ENCODE data around the gene SMAGP.
"Not testable (repeated sequence)": the region's sequence is repeated elsewhere in the genome, so short reads cannot be mapped to it uniquely, and the experiment has no call there.

The SMAGP gene

DNA sequence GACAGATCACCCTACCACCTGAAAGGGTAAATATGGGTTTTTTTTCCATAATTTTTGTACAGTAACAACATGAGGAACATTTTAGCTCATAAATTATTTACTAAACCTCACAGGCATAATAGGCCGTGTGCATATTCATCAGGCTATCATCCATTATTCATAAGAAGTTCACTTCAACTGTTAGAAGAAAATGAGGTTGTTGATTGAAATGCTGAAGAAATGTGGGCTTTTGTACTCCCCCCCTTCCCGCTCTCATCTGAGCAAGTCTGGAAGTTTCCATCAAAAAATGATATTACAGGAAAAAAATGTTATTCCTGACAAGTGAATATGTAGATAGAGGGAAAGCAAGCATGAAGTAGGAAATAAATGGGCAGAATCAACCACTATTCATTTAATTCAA lies 44.4 kb downstream of the SMAGP start:
- H3K27me3 Mint-ChIP-seq: no peaks in the 10 kb centered on the region
- no peak overlapping the region for H3K4me3 Mint-ChIP-seq
- no peaks in the 10 kb centered on the region for H3K9me3 Mint-ChIP-seq
- ATAC-seq (replicated peaks) (no peak), DNase-seq (no peak)
- H3K4me1 Mint-ChIP-seq: no peaks in the 10 kb centered on the region
- peaks cover 0 to 4% of the 10 kb centered on the region in 2 donors for H3K36me3 Mint-ChIP-seq
- H3K27ac Mint-ChIP-seq: no peak overlapping the region

DNA sequence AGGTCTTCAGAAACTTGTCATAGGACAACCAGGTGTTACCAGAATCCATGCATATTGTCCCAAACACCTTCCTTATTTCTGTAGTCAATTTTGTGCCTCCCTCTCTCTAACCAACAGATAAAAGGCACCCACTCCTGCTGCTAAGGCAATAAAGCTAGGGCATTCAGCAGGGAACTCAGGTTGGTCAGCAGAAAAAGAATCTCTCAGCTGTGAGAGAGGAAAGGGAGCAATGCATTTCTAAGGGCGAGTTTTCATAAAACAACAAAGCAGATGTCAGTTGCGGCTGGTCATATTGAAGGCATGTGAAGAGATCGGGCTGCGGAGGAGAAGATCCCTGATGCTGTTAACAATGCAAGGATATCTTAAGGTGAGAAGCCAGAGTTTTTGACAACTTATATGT lies 45.0 kb downstream of the SMAGP start:
- H3K4me1 Mint-ChIP-seq: no peaks in the 10 kb centered on the region
- H3K4me3 Mint-ChIP-seq: no peak overlapping the region
- H3K9me3 Mint-ChIP-seq: no peaks in the 10 kb centered on the region
- H3K27ac Mint-ChIP-seq: no peak overlapping the region
- H3K36me3 Mint-ChIP-seq: peaks cover 0 to 4% of the 10 kb centered on the region in 2 donors
- ATAC-seq (replicated peaks): no peak
- DNase-seq: no peak
- H3K27me3 Mint-ChIP-seq: no peaks in the 10 kb centered on the region

DNA sequence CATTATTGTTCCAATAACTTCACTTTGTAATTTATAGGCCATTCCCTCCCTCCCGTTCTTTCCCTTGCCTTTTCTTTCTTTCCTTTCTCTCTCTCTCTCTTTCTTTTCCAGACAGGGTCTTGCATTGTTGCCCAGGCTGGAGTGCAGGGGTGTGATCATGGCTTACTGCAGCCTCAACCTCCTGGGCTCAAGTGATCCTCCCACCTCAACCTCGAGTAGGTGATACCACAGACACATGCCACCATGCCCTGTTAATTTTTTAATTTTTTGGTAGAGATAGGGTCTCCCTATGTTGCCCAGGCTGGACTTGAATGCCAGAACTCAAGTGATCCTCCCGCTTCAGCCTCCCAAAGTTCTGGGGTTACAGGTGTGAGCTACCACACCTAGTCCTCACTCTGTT lies 45.6 kb downstream of the SMAGP start:
- no peak for ATAC-seq (replicated peaks)
- Mint-ChIP-seq H3K27ac (no peak overlapping the region), H3K4me3 (no peak overlapping the region), H3K9me3 (no peaks in the 10 kb centered on the region), H3K4me1 (peaks cover 0 to under 1% of the 10 kb centered on the region in 2 donors), H3K36me3 (peaks cover 0 to 4% of the 10 kb centered on the region in 2 donors), H3K27me3 (no peaks in the 10 kb centered on the region)
- DNase-seq: no peak

DNA sequence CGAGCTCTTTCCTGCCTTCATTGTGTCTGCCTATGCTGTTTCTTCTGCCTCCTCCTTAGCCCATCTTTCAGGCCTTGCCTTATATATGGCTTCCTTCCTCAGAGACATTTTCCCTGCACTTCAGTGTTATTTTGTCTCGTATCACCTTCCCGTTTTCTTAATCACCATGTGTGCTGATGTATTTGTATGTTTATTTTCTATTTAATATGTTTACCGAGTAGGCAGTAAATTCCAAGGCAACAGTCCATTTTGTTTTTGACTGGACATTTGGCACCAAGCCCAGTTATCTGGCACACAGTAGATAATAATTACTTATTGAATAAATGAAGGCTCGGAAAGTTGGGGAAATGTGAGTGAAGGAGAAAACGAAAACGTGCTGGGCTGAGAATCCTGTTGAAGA lies 47.8 kb downstream of the SMAGP start:
- DNase-seq (no peak), ATAC-seq (replicated peaks) (no peak)
- Mint-ChIP-seq H3K4me1 (peaks cover 10 to 14% of the 10 kb centered on the region in 2 donors), H3K9me3 (no peaks in the 10 kb centered on the region), H3K27ac (no peak overlapping the region), H3K27me3 (no peaks in the 10 kb centered on the region), H3K4me3 (no peak overlapping the region), H3K36me3 (peaks cover 0 to 4% of the 10 kb centered on the region in 2 donors)

DNA sequence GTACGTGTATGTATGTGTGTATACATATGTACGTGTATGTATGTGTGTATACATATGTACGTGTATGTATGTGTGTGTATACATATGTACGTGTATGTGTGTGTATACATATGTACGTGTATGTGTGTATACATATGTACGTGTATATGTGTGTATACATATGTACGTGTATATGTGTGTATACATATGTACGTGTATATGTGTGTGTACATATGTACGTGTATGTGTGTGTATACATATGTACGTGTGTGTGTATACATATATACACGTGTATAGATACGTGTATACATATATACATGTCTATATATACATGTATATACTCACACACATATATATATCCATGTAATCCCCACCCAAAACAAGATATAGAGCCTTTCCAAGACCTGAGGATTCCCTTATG lies 50.4 kb downstream of the SMAGP start:
- ATAC-seq (replicated peaks); H3K4me3 Mint-ChIP-seq; H3K27ac Mint-ChIP-seq; H3K27me3 Mint-ChIP-seq; H3K9me3 Mint-ChIP-seq; H3K36me3 Mint-ChIP-seq; DNase-seq: not testable (repeated sequence)
- peaks cover 10 to 19% of the 10 kb centered on the region in 2 donors for H3K4me1 Mint-ChIP-seq

DNA sequence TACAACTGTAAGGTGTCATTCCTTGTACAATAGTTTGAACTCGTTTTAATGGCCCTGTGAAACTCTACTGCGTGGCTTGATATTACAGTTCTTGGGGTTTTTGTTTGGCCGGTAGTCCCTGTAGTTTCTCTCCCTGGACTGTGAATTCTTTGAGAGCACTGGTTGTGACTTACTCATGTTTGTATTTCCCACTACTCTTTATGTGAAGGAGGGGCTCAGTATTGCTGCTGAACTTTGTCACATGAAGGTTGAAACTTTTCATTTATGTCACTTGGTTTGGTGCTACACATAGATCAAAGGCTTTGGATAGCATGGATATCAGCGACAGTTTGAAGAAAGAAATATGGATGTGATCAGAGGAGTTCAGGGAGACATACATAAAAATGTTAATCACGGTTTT lies 50.9 kb downstream of the SMAGP start:
- Mint-ChIP-seq H3K27me3 (no peaks in the 10 kb centered on the region), H3K4me3 (no peak overlapping the region), H3K36me3 (peaks cover 2% of the 10 kb centered on the region in 2 donors), H3K9me3 (no peaks in the 10 kb centered on the region), H3K4me1 (peaks cover 11 to 21% of the 10 kb centered on the region in 2 donors), H3K27ac (no peak overlapping the region)
- ATAC-seq (replicated peaks) (no peak), DNase-seq (no peak)

DNA sequence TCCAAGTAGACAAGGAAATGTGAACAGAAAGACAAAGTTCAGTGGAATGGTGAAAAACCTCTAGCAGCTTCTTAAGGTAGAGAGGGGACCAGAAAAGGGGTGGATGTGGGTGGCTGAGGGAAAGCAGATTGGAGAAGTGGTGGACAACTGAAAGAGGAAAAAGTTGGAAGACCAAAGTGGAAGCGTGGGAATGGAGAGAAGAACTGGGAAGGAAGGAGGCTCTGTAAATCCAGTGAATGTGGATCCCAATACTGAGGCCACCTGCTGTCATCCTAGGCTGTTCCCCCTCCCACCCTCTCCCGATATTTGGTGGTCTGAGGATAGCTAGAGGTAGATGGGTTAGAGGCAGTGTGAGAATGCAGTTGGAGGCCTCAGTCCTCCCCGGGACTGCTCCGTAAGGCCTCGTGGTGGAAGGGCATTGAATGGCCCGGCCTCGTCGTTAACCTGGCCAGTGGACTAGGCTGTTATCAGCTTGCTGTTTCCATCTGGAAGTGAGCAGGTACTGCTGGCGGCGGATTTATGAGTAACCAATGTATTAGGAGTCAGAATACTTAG lies 51.5 kb downstream of the SMAGP start:
- ATAC-seq (replicated peaks) (no peak), DNase-seq (no peak)
- no peaks in the 10 kb centered on the region for H3K27me3 Mint-ChIP-seq
- H3K4me1 Mint-ChIP-seq: peaks cover 13 to 24% of the 10 kb centered on the region in 2 donors
- peak overlapping the region; percentile 97 for H3K27ac Mint-ChIP-seq
- peak overlapping the region; percentile 82 to 91 for H3K4me3 Mint-ChIP-seq
- peaks cover 4 to 5% of the 10 kb centered on the region in 2 donors for H3K36me3 Mint-ChIP-seq
- H3K9me3 Mint-ChIP-seq: no peaks in the 10 kb centered on the region

DNA sequence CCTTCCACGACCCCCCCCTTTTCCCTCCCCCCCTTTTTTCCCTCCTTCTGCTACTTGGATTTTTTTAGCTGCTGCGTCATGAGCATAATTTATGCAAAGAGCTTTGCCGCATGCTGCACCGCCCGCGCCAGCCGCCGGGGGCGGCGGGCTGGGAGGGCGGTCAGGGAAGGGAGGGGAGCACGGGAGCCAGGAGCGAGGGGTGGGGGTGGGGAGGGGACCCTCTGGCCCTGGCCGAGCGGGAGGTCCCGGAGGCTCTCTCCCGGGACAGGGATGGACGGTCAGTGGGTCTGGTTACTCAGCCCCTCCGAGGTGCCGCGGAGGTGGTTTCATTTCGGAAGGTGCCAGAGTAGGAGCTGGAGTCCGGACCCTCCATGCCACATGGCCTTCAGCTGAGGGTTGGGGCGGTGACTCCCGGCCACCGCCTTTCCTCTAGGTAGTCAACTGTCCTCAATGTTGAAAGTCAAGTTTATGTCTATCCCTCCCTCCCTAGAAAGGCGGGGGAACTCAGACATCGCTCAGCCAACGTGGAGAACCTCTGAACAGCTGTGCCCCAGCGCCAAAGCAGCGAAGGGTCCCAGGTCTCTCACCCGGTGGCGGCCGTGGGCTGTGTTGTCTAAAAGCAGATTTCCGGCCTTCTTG lies 52.1 kb downstream of the SMAGP start, which contains the start of gene POU6F1:
TSS of gene POU6F1 (minus strand) at position 95 of the 639 bp plus-strand sequence. CDS start 11,226 bp downstream, outside the sequence.
- H3K27ac Mint-ChIP-seq: peak within 1 kb of the TSS; percentile 97
- peaks cover 13 to 24% of the 10 kb centered on the region in 2 donors for H3K4me1 Mint-ChIP-seq
- ATAC-seq (replicated peaks) (peak; percentile 83 to 85), DNase-seq (peak; percentile 60)
- peak within 1 kb of the TSS; percentile 82 to 91 for H3K4me3 Mint-ChIP-seq
- peaks cover 4 to 5% of the 10 kb centered on the region in 2 donors for H3K36me3 Mint-ChIP-seq
- no peaks in the 10 kb centered on the region for H3K9me3 Mint-ChIP-seq
- no peaks in the 10 kb centered on the region for H3K27me3 Mint-ChIP-seq

DNA sequence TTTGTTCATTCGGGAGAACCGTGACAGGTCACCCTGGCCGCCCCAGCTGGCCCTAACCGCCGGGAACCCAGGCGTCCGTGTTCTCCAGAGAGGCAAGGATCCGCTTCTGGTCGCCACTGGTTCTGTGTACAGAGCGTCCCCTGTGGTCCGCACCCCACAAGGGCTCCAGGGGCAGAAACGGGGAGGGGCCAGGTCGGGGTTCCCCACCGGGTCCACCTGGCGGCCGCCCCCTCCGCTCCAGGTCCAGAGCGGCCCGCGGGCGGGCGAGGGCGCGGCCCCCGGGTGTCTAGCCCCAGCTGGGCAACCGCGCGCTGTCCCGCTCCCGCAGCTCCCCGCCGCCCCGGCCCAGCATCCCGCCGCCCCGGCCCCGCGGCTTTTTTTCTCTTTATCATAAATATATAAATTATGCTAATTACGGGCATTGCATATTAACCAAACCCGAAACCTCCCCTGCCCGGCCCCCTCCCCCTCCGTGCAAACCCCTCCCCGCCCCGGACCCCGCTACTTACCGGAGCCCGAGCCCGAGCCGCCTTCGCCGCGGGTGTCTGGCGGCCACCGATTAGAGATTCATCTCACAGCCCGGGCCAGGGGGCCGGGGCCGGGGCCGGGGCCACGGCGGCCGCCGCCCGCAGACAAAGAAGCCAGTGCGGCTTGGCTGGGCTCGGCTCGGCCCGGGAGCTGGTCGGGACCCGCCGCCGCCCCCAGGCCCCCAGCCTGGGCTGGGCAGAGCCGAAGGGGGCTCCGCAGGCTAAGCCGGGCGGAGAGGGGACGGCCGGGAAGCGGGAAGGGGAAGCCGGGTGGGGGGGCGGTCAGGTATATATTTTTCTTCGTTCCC lies 52.9 kb downstream of the SMAGP start:
- ATAC-seq (replicated peaks): peak; percentile 50 to 69
- peak; percentile 47 for DNase-seq
- H3K9me3 Mint-ChIP-seq: no peaks in the 10 kb centered on the region

DNA sequence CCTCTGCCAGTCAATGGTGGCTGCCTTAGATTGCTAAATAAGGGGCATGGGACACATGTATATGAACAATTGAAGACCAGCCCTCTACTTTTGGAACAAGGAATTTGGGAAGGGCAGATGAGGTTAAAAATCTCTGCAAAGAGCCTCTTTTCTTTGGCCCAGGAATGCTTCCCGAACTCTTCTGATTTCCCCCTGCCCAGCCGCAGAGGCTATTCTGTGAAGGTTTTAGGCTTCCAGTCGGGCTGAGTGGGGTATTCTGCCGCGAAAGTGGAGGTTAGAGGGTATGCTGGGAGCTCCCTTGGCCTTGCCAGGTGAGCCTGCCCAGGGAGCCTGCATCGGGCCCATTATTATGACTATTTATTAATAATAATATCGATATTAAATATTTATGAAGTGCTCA lies 53.6 kb downstream of the SMAGP start:
- peak overlapping the region in 1 of 2 donors; percentile 74 for H3K4me3 Mint-ChIP-seq
- no peaks in the 10 kb centered on the region for H3K9me3 Mint-ChIP-seq
- no peak for DNase-seq
- H3K4me1 Mint-ChIP-seq: peaks cover 13 to 24% of the 10 kb centered on the region in 2 donors
- H3K27ac Mint-ChIP-seq: no peak overlapping the region
- H3K36me3 Mint-ChIP-seq: peaks cover 4 to 5% of the 10 kb centered on the region in 2 donors
- H3K27me3 Mint-ChIP-seq: no peaks in the 10 kb centered on the region
- no peak for ATAC-seq (replicated peaks)

More for the DNA sequence above, 52.9 kb downstream of the SMAGP start:
- H3K36me3 Mint-ChIP-seq: peaks cover 4 to 5% of the 10 kb centered on the region in 2 donors
- peak overlapping the region; percentile 97 for H3K27ac Mint-ChIP-seq
- H3K4me3 Mint-ChIP-seq: peak overlapping the region; percentile 82 to 91
- no peaks in the 10 kb centered on the region for H3K27me3 Mint-ChIP-seq
- H3K4me1 Mint-ChIP-seq: peaks cover 13 to 24% of the 10 kb centered on the region in 2 donors

DNA sequence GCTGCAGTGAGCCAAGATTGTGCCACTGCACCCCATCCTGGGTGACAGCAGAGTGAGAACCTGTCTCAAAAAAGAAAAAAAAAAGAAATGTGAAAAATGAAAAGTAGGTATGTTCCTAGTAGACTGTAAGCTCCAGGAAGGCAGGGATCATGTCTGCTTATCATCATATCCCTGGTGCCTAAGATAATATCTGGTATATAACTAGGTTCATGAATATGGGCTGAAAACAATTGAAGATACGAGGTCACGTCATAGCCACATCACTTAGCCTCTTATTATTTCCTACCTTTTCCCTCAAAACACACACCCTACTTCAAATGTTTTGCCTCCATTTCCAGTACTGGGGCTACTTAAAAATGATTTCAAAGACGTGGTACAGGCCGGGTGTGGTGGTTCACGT lies 55.3 kb downstream of the SMAGP start:
- Mint-ChIP-seq H3K36me3 (peaks cover 7 to 10% of the 10 kb centered on the region in 2 donors), H3K27ac (no peak overlapping the region), H3K9me3 (no peaks in the 10 kb centered on the region), H3K4me1 (peaks cover 16 to 27% of the 10 kb centered on the region in 2 donors), H3K27me3 (no peaks in the 10 kb centered on the region), H3K4me3 (no peak overlapping the region)
- ATAC-seq (replicated peaks) (no peak), DNase-seq (no peak)

DNA sequence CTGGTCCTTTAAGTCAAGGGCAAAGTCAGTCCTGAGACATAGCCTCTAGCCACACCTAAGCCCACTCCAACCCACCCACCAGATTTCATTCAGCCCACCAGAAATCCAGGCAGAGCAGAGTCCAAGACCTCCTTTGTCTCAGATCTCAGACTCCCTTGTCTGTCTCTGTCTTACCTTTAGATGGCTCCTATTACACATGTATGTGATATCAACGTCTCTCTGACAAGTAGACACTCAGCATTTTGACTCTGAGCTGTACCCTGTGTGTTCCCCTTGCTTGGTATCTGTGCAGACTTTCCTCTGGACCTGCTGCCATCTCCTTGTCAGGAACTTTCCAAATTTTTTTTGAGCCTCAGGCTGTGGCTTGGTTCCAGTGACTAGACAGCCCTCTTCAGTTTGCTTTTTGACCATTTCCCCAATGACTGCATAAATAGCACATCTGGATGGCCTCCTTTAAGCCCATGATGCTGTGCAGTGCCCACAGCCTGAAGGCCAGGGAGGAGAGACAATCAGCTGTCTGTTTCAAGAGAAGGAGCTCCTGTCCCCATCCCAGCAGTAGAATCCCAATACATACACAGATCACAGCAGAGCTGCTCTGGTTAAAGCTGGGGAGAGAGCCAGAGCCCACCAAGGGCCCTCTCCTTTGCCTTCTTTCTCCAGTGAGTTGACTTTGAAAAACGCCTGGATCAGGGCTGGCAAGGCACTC lies 59.4 kb downstream of the SMAGP start:
- Mint-ChIP-seq H3K4me1 (peaks cover 6 to 9% of the 10 kb centered on the region in 2 donors), H3K27ac (no peak overlapping the region), H3K9me3 (no peaks in the 10 kb centered on the region), H3K4me3 (no peak overlapping the region), H3K36me3 (peaks cover 7 to 10% of the 10 kb centered on the region in 2 donors), H3K27me3 (no peaks in the 10 kb centered on the region)
- no peak for DNase-seq
- no peak for ATAC-seq (replicated peaks)

DNA sequence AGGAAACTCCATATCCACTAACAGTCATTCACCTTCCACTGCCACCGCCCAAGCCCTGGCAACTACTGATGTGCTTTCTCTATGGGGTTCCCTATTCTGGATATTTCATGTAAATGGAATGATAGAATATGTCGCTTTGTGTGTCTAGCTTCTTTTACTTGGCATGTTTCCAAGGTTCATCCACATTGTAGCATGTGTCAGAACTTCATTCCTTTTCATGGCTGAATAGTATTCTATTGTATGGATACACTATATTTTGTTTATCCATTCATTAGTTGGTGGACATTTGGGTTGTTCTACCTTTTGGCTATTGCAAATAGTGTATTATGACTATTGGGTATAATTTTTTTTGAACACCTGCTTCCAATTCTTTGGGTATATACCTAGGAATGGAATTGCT lies 61.0 kb downstream of the SMAGP start:
- peaks cover 4 to 6% of the 10 kb centered on the region in 2 donors for H3K4me1 Mint-ChIP-seq

More for the DNA sequence above, 61.0 kb downstream of the SMAGP start:
- Mint-ChIP-seq H3K4me3 (no peak overlapping the region), H3K27me3 (no peaks in the 10 kb centered on the region), H3K27ac (no peak overlapping the region), H3K36me3 (peaks cover 6 to 7% of the 10 kb centered on the region in 2 donors), H3K9me3 (no peaks in the 10 kb centered on the region)
- ATAC-seq (replicated peaks) (no peak), DNase-seq (no peak)

All from stimulated activated naive B cell treated with anti-CD40 and anti-IgM and Interleukin-4, amounts not matched to agents 10 μg/mL and 1 μg/mL and 100 μg/mL, for 72 hours (primary cell).